Measurements from ENCODE around the gene LLGL2.
"Not testable (repeated sequence)": the region's sequence is repeated elsewhere in the genome, so short reads cannot be mapped to it uniquely, and the experiment has no call there.

LLGL2 gene

DNA sequence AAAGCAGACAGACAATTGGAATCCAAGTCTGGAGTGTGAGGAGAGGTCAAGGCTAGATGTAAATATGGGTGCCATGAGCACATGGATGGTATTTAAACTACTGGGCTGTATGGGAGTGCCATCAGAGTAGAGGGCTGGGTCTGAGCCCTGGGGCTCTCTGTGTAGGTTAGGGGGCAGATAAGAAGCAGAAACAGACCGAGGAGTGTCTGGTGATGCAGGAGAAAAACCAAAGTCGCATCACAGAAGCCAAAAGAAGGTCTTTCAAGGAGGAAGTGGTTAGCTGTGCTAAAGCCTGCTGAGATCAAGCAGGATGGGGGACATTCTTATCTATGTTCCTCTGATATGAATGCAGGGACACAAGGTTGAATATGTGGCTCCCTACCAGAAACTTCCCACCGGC lies 7.3 kb upstream of the LLGL2 start:
- no peaks in the 10 kb centered on the region for H3K9me3 ChIP-seq (ENCODE audit: control insufficient read depth, insufficient read depth, low read length)
- H3K9ac ChIP-seq (ENCODE audit: low read depth, low read length), result no peak overlapping the region
- peaks cover 3% of the 10 kb centered on the region; the same call in 1 of the 2 replicates for H3K36me3 ChIP-seq (ENCODE audit: insufficient read depth, low read length)
- H3K4me1 ChIP-seq (ENCODE audit: insufficient read depth, low read length), result peaks cover 9% of the 10 kb centered on the region; the same call in 1 of the 2 replicates

DNA sequence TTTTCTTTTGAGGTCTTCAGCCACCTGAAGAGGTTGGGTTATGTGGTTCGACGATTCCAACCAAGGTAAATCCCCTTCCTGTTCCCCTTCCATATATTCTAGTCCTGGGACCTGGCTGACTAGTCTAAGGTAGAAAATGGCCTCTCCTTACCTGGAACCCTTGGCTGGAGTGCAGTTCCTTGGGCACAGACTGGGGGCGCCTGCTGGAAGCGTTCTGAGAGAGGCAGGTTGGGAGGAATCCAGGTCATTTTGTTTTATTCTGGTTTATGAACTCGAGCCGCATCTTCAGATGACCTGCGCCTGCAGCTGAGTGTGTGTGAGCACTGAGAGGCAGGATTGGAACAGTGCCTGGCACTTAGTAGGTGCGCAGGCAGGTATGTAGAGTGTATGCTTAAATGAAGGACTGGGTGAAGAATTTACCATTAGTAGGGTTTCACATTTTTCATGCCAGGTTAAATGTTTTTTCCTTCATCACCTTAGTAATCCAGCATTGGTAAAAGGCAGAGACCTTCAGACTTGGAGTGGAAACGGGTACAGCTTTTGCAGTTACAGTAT lies 6.4 kb upstream of the LLGL2 start:
- Histone ChIP-seq H3K36me3 (ENCODE audit: insufficient read depth, low read length) (peaks cover 3% of the 10 kb centered on the region; the same call in 1 of the 2 replicates), H3K4me1 (ENCODE audit: insufficient read depth, low read length) (peaks cover 3% of the 10 kb centered on the region; the same call in 1 of the 2 replicates), H3K9me3 (ENCODE audit: control insufficient read depth, insufficient read depth, low read length) (no peaks in the 10 kb centered on the region), H3K9ac (ENCODE audit: low read depth, low read length) (no peak overlapping the region)

GRCh38 chr17:75520413-75520812 lies 5.1 kb upstream of the LLGL2 start:
- H3K36me3 ChIP-seq (ENCODE audit: insufficient read depth, low read length); H3K9ac ChIP-seq (ENCODE audit: low read depth, low read length); H3K9me3 ChIP-seq (ENCODE audit: control insufficient read depth, insufficient read depth, low read length); H3K4me1 ChIP-seq (ENCODE audit: insufficient read depth, low read length): not testable (repeated sequence)

DNA sequence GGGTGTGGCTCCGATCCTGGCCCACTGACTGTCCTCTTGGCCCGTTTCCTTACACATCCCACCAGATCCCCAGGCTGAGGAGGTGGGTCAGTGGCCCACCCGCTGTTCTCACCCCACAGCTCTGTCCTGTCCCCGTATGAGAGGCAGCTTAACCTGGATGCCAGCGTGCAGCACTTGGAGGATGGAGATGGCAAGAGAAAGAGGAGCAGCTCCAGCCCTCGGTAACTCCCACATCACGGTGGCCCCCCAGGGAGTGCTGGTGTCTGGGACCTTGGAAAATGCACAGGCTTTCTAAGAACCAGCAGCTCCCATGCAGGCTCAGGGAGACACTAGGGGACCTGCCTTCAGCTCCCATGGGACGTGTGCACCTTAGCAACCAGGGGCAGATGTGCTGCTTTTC lies 4.2 kb upstream of the LLGL2 start:
- Histone ChIP-seq H3K9ac (ENCODE audit: low read depth, low read length) (no peak overlapping the region), H3K36me3 (ENCODE audit: insufficient read depth, low read length) (peaks cover 3% of the 10 kb centered on the region; the same call in 1 of the 2 replicates)

GRCh38 chr17:75521951-75522727 lies 3.4 kb upstream of the LLGL2 start:
- no peaks in the 10 kb centered on the region; the same call in 1 of the 2 replicates for H3K4me1 ChIP-seq (ENCODE audit: insufficient read depth, low read length)
- no peaks in the 10 kb centered on the region for H3K9me3 ChIP-seq (ENCODE audit: control insufficient read depth, insufficient read depth, low read length)
- peaks cover 3% of the 10 kb centered on the region; the same call in 1 of the 2 replicates for H3K36me3 ChIP-seq (ENCODE audit: insufficient read depth, low read length)
- H3K9ac ChIP-seq (ENCODE audit: low read depth, low read length), result no peak overlapping the region

More for the DNA sequence above, 4.2 kb upstream of the LLGL2 start:
- no peaks in the 10 kb centered on the region for H3K9me3 ChIP-seq (ENCODE audit: control insufficient read depth, insufficient read depth, low read length)
- H3K4me1 ChIP-seq (ENCODE audit: insufficient read depth, low read length), result no peaks in the 10 kb centered on the region; the same call in 1 of the 2 replicates

- Histone ChIP-seq H3K9ac (ENCODE audit: low read depth, low read length) (no peak overlapping the region), H3K4me1 (ENCODE audit: insufficient read depth, low read length) (no peaks in the 10 kb centered on the region; the same call in 1 of the 2 replicates), H3K9me3 (ENCODE audit: control insufficient read depth, insufficient read depth, low read length) (no peaks in the 10 kb centered on the region), H3K36me3 (ENCODE audit: insufficient read depth, low read length) (peaks cover 3% of the 10 kb centered on the region; the same call in 1 of the 2 replicates)
Observed at GRCh38 chr17:75523647-75524046, 1.9 kb upstream of the LLGL2 start.

GRCh38 chr17:75524269-75524969 lies 1.1 kb upstream of the LLGL2 start:
- Histone ChIP-seq H3K9me3 (ENCODE audit: control insufficient read depth, insufficient read depth, low read length) (no peaks in the 10 kb centered on the region), H3K36me3 (ENCODE audit: insufficient read depth, low read length) (peaks cover 3% of the 10 kb centered on the region; the same call in 1 of the 2 replicates), H3K9ac (ENCODE audit: low read depth, low read length) (peak overlapping the region; percentile 97), H3K4me1 (ENCODE audit: insufficient read depth, low read length) (no peaks in the 10 kb centered on the region; the same call in 1 of the 2 replicates)

DNA sequence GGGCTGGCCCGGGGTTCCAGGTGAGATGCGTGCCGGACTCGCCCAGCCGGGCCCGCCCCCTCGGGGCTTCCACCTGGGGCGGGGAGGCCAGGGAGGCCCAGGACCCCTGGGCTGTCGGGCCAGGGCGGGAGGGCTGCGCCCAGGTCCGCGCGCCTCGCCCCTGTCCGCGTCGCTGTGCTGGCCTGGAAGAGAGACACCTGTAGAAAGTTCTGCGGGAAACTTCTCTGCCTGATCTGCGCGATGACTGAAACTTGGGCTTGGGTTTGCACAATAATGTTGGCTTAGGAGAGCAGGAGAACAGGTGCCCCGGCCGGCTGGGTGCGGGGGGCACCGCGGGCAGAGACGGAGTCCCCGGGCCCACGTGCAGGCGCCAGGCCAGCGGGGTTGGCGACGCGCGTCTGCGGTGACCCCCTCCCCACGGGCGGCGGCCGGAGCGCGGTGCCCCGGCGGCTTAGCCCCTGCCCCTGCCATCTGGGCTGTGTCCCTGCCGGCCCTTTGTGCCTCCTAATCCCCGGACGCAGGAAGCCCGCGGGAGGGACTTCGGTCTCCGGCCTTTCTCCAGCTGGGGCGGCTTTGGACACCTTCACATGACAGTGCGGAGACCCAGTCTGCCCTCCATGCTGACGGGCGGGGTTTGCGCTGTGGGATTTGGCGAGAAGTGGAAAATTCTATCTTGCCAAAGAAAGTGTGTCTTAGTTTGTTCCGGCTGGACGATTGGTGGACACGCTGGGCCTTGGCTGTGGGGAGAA lies 483 bp downstream of the LLGL2 start:
- H3K9me3 ChIP-seq (ENCODE audit: control insufficient read depth, insufficient read depth, low read length), result no peaks in the 10 kb centered on the region
- peak overlapping the region; percentile 97 for H3K9ac ChIP-seq (ENCODE audit: low read depth, low read length)
- no peaks in the 10 kb centered on the region for H3K36me3 ChIP-seq (ENCODE audit: insufficient read depth, low read length)
- peaks cover 5% of the 10 kb centered on the region; the same call in 1 of the 2 replicates for H3K4me1 ChIP-seq (ENCODE audit: insufficient read depth, low read length)

GRCh38 chr17:75526555-75527270 lies 1.2 kb downstream of the LLGL2 start:
- no peaks in the 10 kb centered on the region for H3K36me3 ChIP-seq (ENCODE audit: insufficient read depth, low read length)
- H3K4me1 ChIP-seq (ENCODE audit: insufficient read depth, low read length), result peaks cover 10% of the 10 kb centered on the region; the same call in 1 of the 2 replicates
- no peaks in the 10 kb centered on the region for H3K9me3 ChIP-seq (ENCODE audit: control insufficient read depth, insufficient read depth, low read length)
- peak overlapping the region; percentile 97 for H3K9ac ChIP-seq (ENCODE audit: low read depth, low read length)

- no peaks in the 10 kb centered on the region for H3K9me3 ChIP-seq (ENCODE audit: control insufficient read depth, insufficient read depth, low read length)
- no peak overlapping the region for H3K9ac ChIP-seq (ENCODE audit: low read depth, low read length)
- no peaks in the 10 kb centered on the region for H3K36me3 ChIP-seq (ENCODE audit: insufficient read depth, low read length)
- peaks cover 10% of the 10 kb centered on the region; the same call in 1 of the 2 replicates for H3K4me1 ChIP-seq (ENCODE audit: insufficient read depth, low read length)
Observed at GRCh38 chr17:75530837-75531720, 5.6 kb downstream of the LLGL2 start.

DNA sequence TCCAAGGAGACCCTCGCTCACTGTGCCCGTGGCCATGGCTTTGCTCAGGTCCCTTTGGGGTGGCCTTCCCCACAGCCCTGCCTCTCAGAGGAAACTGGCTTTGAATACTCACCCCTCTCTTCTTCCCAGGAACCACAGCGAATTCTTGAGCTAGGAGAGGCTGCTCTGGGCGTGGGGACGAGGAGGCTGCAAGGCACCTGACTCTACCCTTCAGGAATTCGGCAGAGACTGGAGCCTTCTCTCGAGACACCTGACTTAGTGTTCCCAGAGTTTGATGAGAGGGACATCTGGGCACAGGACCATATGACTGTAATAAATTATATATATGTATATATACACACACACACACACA lies 6.2 kb downstream of the LLGL2 start:
- Histone ChIP-seq H3K36me3 (ENCODE audit: insufficient read depth, low read length) (no peaks in the 10 kb centered on the region), H3K9ac (ENCODE audit: low read depth, low read length) (no peak overlapping the region), H3K4me1 (ENCODE audit: insufficient read depth, low read length) (peaks cover 10% of the 10 kb centered on the region; the same call in 1 of the 2 replicates), H3K9me3 (ENCODE audit: control insufficient read depth, insufficient read depth, low read length) (no peaks in the 10 kb centered on the region)

DNA sequence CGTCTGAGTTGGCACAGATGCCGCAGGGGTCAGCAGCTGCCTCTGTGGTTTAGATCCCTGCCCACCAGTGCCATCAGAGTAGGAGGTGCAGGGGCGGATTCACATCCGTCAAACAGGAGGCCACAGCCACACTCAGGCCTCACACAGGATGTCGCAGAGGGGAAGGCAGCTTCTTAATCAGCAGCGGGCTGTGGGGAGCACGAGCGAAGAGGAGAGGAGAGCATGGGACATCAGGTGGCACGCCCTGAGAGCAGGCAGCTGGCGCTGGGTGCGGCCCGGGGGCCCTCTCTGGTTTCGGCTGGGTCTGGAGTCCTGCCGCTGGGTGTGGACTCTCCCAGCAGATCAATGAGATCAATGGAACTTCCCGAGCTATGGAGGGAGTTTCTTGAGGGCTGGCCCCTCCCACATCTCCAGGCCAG lies 9.6 kb downstream of the LLGL2 start:
- Histone ChIP-seq H3K4me1 (ENCODE audit: insufficient read depth, low read length) (peaks cover 13% of the 10 kb centered on the region; the same call in 1 of the 2 replicates), H3K9ac (ENCODE audit: low read depth, low read length) (no peak overlapping the region), H3K9me3 (ENCODE audit: control insufficient read depth, insufficient read depth, low read length) (no peaks in the 10 kb centered on the region), H3K36me3 (ENCODE audit: insufficient read depth, low read length) (no peaks in the 10 kb centered on the region)

- Histone ChIP-seq H3K9me3 (ENCODE audit: control insufficient read depth, insufficient read depth, low read length) (no peaks in the 10 kb centered on the region), H3K4me1 (ENCODE audit: insufficient read depth, low read length) (peaks cover 17% of the 10 kb centered on the region; the same call in 1 of the 2 replicates), H3K9ac (ENCODE audit: low read depth, low read length) (no peak overlapping the region), H3K36me3 (ENCODE audit: insufficient read depth, low read length) (no peaks in the 10 kb centered on the region)
Observed at GRCh38 chr17:75535871-75536270, 10.4 kb downstream of the LLGL2 start.
